ENCODE data around the gene VPS72.

DNA sequence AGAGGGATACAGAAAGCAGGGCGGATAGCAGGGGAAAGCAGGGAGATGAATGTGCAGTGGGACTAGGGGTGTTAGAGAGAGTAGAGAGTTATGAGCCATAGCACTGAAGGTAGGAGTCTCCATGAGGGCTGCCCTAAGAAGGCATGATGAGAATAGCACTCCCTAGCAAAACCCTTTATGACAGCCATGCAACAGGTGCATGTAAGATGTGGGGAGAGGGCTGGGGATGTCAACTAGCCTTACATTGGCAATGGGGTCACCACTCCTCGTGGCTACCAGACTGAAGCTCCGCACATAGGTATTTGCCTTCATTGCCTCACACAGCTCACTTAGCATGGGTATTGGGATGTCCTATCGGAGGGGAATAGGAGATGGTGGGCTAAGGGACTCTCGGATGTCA is 18.8 kb downstream of the VPS72 start:
- TF ChIP-seq SRF (IDR thresholded peaks at IDR 0.05; ENCODE audit: low read depth) (no peak), POLR2AphosphoS5 (IDR thresholded peaks at IDR 0.05; ENCODE audit: low read depth, low read length) (no peak), RAD21 (IDR thresholded peaks at IDR 0.05; ENCODE audit: low read depth) (no peak), TCF7L2 (IDR thresholded peaks at IDR 0.05; ENCODE audit: borderline replicate concordance, extremely low read depth, insufficient read depth, insufficient read length) (no peak), EZH2 (IDR thresholded peaks at IDR 0.05) (no peak), POLR2A (IDR thresholded peaks at IDR 0.05; ENCODE audit: borderline replicate concordance, extremely low read depth, insufficient read depth, insufficient read length) (no peak), EZH2phosphoT487 (IDR thresholded peaks at IDR 0.05; ENCODE audit: borderline replicate concordance) (no peak)
- TF ChIP-seq, protein P1, sequence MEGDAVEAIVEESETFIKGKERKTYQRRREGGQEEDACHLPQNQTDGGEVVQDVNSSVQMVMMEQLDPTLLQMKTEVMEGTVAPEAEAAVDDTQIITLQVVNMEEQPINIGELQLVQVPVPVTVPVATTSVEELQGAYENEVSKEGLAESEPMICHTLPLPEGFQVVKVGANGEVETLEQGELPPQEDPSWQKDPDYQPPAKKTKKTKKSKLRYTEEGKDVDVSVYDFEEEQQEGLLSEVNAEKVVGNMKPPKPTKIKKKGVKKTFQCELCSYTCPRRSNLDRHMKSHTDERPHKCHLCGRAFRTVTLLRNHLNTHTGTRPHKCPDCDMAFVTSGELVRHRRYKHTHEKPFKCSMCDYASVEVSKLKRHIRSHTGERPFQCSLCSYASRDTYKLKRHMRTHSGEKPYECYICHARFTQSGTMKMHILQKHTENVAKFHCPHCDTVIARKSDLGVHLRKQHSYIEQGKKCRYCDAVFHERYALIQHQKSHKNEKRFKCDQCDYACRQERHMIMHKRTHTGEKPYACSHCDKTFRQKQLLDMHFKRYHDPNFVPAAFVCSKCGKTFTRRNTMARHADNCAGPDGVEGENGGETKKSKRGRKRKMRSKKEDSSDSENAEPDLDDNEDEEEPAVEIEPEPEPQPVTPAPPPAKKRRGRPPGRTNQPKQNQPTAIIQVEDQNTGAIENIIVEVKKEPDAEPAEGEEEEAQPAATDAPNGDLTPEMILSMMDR (IDR thresholded peaks at IDR 0.05 in 2 of 3, conservative IDR thresholded peaks at IDR 0.05 in 1 of 3; ENCODE audit: borderline replicate concordance in 1 of 3, insufficient read depth in 1 of 3, low read depth in 2 of 3, low read length in 2 of 3): no peak
- TF ChIP-seq, protein P2, sequence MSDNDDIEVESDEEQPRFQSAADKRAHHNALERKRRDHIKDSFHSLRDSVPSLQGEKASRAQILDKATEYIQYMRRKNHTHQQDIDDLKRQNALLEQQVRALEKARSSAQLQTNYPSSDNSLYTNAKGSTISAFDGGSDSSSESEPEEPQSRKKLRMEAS (IDR thresholded peaks at IDR 0.05): no peak
- TF ChIP-seq, protein P3, sequence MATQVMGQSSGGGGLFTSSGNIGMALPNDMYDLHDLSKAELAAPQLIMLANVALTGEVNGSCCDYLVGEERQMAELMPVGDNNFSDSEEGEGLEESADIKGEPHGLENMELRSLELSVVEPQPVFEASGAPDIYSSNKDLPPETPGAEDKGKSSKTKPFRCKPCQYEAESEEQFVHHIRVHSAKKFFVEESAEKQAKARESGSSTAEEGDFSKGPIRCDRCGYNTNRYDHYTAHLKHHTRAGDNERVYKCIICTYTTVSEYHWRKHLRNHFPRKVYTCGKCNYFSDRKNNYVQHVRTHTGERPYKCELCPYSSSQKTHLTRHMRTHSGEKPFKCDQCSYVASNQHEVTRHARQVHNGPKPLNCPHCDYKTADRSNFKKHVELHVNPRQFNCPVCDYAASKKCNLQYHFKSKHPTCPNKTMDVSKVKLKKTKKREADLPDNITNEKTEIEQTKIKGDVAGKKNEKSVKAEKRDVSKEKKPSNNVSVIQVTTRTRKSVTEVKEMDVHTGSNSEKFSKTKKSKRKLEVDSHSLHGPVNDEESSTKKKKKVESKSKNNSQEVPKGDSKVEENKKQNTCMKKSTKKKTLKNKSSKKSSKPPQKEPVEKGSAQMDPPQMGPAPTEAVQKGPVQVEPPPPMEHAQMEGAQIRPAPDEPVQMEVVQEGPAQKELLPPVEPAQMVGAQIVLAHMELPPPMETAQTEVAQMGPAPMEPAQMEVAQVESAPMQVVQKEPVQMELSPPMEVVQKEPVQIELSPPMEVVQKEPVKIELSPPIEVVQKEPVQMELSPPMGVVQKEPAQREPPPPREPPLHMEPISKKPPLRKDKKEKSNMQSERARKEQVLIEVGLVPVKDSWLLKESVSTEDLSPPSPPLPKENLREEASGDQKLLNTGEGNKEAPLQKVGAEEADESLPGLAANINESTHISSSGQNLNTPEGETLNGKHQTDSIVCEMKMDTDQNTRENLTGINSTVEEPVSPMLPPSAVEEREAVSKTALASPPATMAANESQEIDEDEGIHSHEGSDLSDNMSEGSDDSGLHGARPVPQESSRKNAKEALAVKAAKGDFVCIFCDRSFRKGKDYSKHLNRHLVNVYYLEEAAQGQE (IDR thresholded peaks at IDR 0.05; ENCODE audit: low read depth): no peak
- TF ChIP-seq, protein P4, sequence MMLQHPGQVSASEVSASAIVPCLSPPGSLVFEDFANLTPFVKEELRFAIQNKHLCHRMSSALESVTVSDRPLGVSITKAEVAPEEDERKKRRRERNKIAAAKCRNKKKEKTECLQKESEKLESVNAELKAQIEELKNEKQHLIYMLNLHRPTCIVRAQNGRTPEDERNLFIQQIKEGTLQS (IDR thresholded peaks at IDR 0.05): no peak

Measured in HCT116 (cell line).